HG03280 (cell line): Measurements from ENCODE around the gene ADM2.

Source experiments
- ATAC-seq: cut with Tn5 transposase; IDR thresholded peaks from one replicate; pipeline ENCODE4 v1.9.1; 2021; ENCODE audit warnings: mild to moderate bottlenecking, moderate library complexity; ENCODE audit not compliant: unreplicated experiment

Gene ADM2

DNA sequence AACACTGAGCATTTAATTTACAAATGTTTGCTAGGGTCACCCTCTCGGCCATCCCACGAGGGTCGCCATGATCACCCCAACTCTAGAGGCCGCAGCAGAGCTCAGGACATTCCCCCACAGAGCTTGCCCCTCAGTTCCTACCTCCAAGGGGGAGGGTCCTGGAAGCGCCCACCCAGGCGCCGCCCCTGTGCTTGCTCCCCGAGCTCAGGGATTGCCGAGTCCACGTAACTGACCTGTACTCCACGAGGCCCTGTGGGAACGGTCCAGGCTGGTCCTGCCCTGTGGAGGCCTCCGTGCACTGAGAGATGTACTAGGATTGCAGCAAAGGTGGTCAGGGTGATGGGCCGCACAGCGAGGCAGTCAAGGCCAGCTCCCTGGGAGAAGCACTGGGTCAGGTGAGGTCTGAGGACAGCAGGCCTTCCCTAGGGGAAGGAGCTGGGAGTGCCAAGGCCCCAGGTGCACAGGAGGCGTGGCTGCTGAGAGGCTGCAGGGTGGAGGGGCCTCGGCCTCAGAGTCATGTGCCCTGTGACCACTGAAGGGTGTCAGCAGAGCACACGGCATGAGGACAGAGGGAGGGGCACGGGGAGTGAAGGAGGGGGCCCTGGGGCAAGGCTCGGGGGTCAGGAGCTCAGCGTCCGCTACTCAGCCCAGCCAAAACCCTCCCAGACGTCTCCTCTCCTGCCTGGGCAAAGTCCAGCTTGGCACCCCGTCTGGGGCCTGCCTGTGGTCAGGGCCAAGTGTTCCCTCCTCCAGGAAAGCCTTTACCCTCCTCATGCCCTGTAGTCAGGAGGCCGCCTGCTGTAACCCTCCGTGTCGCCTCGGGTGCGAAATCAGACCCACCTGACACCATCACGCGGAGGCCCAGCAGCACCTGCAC lies 2.9 kb downstream of the ADM2 start:
- no peak for ATAC-seq

DNA sequence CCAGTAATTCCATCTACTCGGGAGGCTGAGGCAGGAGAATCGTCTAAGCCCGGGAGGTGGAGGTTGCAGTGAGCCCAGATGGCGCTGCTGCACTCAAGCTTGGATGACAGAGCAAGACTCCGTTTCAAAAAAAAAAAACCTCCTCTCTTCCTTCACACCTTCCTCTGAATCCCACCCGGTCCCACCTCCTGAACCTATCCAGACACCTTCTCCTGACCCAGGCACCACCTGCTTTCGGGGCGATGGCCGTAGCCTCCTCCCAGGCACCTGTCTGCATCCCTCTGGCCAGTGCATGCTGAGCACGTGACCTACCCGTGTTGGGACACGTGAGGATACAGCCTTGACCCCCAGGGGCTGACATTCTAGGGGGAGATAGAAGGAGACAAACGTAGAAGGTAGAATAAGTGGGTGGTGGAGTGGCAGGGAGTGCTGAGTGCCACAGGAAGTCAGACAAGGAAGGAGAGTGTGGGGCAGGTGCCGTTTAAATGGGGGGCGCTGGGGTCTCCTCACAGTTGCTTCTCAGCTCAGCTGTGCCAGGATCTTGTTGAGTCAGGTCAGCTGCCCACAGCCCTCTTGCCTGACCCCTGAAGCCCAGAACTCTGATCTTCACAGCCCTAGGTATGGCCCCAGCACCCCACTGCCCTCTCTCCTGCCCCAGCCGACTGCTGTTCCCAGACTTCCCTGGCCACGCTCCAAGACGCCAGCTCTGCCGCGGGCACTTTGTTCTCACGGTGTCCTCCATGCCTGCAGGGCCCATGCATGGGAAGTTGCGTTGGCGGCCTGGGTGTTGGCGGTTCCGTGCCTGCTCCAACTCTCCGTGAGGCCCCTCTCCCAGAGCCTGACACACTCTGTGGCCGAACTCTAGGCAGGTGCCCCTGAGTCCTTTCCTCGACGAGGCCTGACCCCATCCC lies 4.1 kb downstream of the ADM2 start:
- no peak for ATAC-seq

DNA sequence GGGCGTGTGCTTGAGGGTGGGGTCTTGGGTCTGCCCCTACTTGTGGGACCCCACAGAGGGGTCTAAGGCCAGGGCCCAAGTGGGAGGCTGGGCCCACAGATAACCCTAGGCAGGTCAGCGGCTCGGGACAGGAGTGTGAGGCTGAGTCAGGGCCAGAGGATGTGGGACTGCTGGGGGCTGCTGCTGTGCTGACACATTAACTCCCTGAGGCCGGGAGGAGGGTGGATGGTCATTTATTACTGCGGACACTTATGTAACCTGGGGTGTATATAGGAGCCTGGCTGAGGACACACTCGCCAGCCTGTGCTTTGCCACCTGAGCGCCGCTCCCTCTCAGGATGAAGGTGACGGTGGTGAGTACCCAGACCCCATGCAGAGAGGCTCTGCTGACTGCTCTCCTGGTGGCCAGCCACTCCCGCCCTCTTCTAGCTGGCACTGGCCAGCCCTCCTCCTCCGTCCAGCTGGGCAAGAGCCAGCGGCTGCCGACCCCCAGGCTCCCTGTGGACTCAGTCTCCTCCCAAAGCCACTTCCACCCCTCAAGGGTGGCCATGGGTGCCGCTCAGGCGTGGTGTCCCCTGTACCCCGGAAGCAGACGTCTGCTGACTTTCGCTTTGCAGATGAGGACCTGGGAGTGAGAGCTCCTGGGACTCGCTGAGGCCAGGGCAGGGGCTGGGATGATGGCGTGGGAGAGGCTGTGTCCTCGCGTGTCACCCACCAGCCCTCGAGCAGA lies 5.4 kb downstream of the ADM2 start, which contains the start of gene MIOX:
TSS of gene MIOX (plus strand) at position 299 of the 729 bp plus-strand sequence. CDS start at position 338, 39 bp downstream.
- ATAC-seq = no peak

DNA sequence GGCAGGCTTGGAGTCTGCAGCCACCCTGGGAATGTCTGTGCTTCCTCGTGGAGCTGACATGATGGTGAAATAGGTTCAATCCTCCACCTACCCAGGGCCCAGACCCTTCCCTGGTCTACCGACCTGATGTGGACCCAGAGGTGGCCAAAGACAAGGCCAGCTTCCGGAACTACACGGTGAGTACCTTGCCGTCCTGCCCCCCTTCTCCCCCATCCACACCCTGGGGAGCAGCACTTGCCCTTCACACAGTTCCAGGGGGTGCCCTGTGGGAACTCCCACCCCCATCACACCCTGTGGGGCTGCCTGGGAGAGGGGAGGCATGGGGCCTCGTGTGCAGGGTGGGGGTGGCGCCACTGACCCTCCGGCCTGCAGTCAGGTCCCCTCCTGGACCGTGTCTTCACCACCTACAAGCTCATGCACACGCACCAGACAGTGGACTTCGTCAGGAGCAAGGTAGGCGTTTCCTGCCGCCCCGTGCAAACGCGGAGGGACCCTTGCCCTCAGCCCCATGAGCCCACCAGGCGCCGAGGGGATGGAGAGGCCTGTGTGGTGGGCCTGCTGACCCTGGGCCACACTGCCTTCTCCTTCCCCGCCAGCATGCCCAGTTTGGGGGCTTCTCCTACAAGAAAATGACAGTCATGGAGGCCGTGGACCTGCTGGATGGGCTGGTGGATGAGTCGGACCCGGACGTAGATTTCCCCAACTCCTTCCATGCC lies 6.1 kb downstream of the ADM2 start:
- no peak for ATAC-seq

DNA sequence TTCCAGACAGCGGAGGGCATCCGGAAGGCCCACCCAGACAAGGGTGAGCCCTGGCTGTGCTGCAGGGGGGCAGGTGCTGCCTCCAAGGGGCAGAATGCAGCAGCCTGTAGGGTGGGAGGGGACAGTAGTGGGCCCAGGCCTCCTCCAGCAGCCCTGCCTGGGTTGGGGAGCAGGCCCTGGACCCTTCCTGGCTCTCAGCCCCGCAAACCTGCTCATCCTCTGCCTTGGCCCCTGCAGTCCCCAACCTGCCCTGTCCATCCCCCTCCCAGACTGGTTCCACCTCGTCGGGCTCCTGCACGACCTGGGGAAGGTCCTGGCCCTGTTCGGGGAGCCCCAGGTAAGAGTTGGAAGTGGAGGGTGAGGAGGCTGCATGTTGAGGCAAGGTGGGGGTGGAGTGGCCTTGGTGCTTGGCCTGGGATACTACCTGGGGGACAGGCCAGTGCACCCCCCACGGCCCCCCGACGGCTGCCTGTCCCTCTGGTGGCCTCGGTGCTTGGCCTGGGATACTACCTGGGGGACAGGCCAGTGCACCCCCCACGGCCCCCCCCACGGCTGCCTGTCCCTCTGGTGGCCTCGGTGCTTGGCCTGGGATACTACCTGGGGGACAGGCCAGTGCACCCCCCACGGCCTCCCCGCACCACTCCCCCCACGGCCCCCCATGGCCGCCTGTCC lies 6.8 kb downstream of the ADM2 start:
- ATAC-seq = no peak

DNA sequence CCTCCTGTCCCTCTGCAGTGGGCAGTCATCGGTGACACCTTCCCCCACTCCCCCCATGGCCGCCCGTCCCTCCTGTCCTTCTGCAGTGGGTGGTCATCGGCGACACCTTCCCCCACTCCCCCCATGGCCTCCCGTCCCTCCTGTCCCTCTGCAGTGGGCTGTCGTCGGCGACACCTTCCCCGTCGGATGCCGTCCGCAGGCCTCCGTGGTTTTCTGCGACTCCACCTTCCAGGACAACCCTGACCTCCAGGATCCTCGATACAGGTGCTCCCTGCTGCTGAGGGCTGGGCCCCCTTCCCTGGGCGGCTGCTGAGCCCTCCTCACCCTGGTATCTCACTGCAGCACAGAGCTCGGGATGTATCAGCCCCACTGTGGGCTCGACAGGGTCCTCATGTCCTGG lies 7.5 kb downstream of the ADM2 start:
- ATAC-seq = no peak

DNA sequence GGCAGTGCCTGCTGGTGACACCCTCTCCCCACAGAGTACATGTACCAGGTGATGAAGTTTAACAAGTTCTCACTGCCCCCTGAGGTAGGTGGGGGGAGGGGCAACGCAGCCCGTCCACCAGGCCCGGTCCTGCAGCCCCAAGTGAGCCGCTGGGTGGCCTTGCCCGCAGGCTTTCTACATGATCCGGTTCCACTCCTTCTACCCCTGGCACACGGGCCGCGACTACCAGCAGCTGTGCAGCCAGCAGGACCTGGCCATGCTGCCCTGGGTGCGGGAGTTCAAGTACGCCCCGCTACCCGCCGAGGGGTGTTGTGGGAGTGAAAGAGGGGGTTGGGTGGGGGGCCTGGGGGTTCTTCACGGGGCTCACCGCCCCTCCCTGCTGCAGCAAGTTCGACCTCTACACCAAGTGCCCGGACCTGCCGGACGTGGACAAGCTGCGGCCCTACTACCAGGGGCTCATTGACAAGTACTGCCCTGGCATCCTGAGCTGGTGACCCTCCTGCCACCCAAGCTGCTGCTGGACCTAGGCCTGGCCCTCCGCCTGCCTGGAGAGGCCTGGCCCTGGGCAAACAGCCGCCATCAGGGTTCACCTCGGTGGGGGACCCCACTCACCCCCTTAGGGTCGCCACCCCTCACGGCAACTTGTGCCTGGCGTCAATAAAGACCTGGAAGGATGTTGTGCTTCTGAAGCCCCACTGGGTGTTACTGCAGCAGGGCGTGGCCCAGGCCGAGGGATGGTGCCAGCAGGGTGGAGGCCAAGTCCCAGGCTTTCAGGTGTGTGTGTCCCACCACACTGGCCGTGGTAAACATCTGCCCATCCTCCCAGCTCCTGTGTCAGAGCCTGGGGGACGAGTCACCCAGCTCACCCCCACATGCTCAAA lies 8.3 kb downstream of the ADM2 start:
- no peak for ATAC-seq

DNA sequence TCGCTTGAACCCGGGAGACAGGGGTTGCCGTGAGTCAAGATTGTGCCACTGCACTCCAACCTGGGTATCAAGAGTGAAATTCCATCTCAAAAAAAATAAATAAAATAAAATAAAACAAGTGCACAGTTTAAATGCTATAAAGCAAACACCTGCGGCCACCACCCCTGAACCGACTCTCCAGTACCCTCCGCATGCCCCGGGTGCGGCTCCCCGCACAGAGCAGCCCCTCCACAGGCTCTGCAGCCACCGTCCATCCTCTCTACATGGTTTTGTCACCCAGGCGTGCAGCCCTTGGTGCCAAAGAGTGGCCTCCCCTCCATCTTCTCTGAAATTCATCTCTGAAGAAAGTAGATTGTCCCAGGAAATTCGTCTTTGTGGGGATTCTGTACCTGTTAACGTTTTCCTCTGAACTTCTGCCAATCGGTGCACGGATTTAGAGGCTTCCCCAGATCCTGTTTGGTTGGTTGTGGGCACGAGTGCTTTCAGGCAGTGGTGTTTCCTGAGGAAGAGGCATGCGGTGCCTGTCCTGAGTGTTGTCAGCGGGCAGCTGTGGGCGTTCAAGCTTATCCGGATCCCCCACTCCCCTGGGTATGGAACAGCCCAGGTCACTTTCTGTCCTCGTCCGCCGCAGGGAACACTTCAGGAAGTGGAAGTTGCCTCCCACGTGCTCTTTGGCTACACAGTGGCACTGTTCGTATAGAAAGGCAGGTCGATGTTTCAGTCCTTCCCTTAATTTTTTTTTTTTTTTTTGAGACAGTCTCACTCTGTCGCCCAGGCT lies 9.4 kb downstream of the ADM2 start:
- ATAC-seq = no peak

DNA sequence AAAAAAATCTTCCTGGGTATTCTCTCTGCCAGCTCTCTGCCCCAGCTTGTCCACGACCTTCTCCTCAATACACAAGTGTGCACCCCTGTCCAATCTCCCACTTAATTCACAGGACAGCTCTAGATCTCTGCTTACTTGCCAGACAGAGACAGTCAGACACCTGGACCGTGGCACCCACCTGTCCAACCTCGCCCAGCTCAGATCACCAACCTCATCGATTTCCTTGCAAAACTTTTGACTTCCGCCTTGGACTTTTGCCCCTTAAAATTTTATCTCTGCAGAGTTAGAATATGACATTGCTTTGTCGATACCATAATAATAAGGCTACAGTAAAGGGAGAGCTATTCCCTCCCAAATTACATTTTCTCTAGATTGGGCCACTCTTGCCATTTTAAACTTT lies 15.8 kb downstream of the ADM2 start:
- no peak for ATAC-seq

DNA sequence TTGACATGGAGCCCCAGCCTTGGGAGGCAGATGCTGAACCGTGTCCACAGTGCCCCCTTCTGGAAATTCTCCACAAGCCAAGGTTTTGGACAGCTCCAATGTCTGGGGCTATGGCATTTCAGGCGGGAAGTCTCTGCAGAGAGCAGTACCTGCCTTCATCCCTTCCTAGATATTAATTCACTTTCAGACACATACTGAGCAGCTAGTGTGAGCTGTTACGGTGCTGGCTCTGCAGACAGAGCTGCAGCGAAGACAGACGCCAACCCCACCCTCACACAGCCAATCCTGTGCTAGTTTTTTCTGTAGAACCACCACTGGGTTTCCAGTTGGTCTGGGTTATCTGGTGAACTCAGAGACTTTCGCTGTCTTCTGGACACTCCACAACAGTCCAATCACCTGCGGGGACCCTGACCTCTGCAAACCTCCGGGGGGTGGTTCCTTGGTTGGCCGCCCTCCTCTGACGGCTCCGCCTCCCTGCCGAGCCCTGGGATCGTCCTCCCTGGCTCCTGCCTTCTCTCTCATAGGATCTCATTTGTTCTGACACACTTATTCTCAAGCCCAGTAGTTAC lies 17.1 kb downstream of the ADM2 start:
- no peak for ATAC-seq

DNA sequence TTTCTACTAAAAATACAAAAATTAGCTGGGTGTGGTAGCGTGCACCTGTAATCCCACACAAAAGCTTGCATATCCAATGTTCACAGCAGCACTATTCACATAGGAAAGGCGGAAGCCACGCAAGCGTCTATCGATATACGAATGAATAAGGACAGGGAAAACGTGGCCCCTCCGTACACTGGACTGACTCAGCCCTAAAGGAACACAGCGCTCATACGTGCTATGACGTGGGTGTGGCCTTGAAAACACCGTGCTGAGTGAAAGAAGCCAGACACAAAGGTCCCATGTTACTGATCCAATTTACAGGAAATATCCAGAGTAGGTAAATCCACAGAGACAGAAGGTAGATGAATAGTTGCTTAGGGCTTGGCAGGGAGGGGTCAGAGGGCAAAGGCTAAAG lies 19.1 kb downstream of the ADM2 start:
- ATAC-seq = no peak

DNA sequence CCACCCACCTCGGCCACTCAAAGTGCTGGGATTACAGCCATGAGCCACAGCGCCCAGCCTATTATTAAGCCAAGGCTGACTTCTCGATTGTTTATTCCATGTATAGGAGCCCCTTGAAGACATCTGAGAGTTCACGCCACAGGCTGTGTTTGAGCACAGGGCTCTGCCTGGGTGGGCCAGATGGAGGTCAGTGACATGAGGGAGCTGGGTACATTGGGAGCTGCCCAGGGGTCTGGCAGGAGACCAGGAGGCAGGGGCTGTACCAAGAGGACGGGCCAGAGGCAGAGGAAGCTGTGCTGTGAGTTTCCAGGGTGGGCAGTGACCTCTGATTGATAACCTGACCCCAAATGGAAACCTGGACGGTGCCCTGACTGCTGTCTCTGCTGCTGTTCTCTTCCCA lies 20.8 kb downstream of the ADM2 start:
- no peak for ATAC-seq

DNA sequence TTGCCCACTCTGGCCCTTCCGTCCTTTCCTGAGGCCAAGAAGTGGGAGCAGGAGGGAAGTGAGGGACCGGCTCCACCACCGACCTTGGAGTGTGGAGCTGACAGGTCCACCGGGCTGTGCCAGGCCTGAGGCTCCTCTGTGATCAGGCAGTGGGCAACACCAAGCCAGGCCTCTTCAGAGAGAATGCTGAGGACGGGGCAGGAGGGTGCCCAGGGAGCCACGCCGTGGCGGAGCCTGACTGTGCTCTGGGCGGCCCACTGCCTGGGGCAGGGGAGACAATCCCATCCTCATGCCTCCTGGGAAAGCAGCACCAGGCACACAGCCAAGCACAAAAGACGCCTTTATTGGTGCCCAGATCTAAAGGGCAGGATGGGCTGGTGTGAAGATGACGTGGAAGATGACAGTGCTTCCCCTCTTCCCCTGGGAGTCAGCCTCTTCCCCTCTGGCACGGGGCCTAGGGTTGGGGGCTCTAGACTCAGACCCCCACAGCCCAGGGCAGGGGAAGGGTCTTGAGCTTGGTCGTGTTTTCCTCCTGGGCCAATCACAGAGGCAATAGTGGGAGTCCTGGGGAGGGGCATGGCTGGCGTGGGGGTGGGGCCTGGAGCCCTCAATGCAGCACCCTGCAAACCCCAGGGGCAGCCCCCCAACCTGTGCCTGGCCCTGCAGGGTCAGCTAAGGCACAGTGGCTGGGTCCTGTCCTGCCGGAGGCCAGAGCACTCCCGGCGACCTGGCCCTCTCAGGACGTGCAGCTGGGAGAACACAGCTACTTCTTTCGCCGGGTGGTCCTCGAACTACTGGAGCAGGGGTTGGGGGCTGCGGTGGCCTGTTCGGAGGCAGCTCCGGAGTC lies 21.5 kb downstream of the ADM2 start:
- no peak for ATAC-seq

DNA sequence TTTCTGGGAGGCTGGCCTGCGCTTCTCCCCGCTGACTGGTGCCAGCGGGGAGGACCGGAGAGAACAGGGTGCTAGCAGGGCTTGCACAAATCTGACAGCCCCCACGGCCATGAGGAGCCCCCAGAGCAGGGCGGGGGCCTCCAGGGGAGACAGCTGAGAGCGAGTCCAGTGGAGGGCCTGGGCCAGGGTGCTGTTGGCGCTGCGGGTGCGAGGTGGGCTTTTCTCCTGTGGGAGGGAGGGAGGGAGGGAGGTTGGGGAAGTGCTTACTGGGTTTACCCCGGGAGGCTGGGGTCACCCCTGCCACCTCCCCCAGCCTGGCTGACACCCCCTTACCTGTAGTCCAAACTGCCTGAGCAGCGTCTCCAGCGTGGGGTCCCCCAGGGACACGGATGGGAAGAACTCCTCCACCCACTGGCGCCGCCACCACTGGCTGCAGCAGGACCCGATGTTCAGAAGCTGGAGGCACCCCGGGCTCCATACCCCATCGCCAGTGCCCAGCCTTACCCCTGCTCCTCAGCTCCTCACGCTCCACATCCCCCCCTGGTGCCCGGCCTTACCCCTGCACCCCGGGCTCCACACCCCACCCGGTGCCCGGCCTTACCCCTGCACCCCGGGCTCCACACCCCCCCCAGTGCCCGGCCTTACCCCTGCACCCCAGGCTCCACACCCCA lies 22.3 kb downstream of the ADM2 start:
- ATAC-seq = no peak

DNA sequence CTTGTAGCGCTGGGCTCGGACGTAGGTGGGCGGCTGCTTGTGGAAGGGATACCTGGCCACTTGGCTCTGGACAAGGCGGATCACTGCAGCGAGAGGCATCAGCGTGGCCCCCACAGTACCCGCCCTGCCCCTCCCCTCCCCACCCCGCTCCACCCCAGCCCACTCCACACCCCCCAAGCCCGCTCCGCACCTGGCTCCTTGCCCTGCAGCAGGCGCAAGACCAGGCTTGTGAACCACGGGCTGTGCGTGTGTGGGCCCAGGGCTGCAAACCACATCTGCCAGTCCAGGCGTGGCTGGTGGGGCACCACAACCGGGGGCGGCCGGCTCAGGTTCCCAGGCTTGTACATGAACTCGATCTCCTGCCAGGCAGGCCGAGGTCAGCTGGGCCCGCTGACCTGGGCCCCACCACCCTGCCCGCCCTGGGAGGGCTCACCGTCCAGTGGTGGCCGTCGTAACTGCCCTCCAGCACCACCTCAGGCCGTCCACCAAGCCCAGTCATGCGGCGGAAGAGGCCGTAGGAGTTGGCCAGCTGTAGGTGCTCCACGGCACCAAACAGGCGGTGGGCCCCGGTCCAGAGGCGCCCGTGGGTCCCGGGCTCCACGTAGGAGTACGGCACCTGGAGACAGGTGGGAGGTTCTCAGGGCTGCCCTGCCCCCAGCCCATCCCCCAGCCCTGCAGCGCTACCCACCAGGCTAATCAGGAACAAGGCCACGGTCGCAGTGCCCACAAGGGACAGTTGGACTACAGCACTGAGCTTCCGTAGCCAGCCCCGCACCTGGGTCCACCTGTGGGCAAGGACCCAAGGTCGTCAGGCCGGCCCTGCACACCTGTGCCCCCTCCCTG lies 23.2 kb downstream of the ADM2 start:
- no peak for ATAC-seq
